HL-60 (cell line): ENCODE measurements around the gene TCTN1.

Experiments
- DNase-seq, 2 experiments: peaks; one replicate each; pipeline ENCODE4 v3.0.0-alpha.2; 2010 to 2020; ENCODE audit warnings: low read depth in 1 of 2, low spot score in 1 of 2
- H3K27ac ChIP-seq: fragments of 250-450 bp; sonication (Bioruptor Pico); replicated peaks from 2 replicates; pipeline ENCODE4 v1.5.1; 2020; ENCODE audit warnings: mild to moderate bottlenecking, moderate library complexity
- H3K27me3 ChIP-seq: fragments of 250-450 bp; sonication (Bioruptor Pico); 2 replicates; pipeline ENCODE4 v1.5.1; 2021; ENCODE audit warnings: mild to moderate bottlenecking, moderate library complexity; ENCODE audit not compliant: insufficient read depth, poor library complexity, severe bottlenecking
- H3K4me3 ChIP-seq: replicated peaks from 2 replicates; pipeline ENCODE4 v1.5.1; 2011; ENCODE audit warnings: mild to moderate bottlenecking, control low read depth, low read length; ENCODE audit not compliant: insufficient read depth
- GABPA ChIP-seq: IDR thresholded peaks from 2 replicates; pipeline ENCODE4 v1.6.1; 2012; ENCODE audit warnings: low read depth
- POLR2AphosphoS5 ChIP-seq: IDR thresholded peaks from 2 replicates; pipeline ENCODE4 v1.6.1; 2012; ENCODE audit warnings: low read depth
- SPI1 ChIP-seq: IDR thresholded peaks from 2 replicates; pipeline ENCODE4 v1.6.1; 2012; ENCODE audit warnings: low read depth, mild to moderate bottlenecking, borderline replicate concordance
- TF ChIP-seq, protein P1 (sequence below): IDR thresholded peaks from one replicate; pipeline ENCODE4 v1.5.1; 2011; ENCODE audit warnings: low read length, control low read depth, inconsistent platforms; ENCODE audit not compliant: insufficient read depth
- TF ChIP-seq, protein P2 (sequence below): IDR thresholded peaks from 2 replicates; pipeline ENCODE4 v1.6.1; 2012; ENCODE audit warnings: low read depth; ENCODE audit not compliant: insufficient replicate concordance

The TCTN1 gene

DNA sequence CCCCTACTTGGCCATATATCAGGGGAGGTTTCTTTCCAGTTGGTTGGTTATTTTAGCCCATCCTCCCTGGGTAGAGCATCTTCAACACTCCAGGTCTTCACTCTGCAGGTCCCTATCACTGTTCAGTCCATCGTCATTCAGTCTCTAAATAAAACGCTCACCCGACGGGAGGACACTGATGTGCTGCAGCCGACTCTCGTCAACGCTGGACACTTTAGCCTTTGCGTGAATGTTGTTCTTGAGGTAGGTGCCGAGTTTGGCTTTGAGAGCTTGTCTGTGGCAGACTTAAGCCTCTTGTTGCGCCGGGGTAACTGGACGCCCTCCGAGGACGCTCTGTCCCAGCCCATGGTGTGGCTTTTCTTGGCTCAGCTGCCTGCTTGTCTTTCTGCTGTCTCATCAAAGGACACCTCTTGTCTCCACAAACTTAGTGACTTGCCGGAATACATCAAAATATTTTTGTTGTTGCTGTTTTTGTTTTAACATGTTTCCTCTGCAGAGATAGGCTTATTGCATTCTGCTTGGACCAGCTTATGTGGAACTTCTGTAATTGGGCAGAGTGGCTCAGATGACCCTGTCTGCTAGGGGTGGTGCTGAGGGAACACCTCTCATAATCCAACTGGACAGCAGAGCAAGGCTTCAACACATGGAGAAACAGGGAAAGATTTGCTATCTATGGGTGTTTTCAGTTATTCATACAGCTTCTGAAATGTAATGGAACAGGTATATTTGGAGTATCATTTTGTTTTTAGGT lies 26.5 kb downstream of the TCTN1 start:
- no peak overlapping the region for H3K27ac ChIP-seq
- H3K4me3 ChIP-seq = no peak overlapping the region

DNA sequence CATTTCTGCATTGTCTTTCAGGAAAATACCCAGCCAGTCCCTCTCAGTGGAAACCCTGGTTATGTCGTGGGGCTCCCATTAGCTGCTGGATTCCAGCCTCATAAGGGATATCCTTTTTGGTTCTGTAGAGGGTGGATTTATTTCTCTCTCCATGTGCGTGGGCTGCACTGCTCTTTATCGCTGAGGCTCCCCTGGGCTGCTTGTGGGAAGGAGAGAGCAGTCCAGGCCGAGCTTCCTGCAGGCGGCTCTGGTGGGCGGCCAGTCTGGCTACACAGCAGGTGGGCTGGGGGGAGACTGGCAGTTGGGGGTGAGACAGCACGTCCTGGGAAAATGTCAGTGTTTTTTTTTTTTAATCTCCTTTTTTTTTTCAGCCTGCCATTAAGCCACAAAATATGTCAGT lies 27.6 kb downstream of the TCTN1 start:
- DNase-seq = no peak
- no peaks in the 10 kb centered on the region for H3K27me3 ChIP-seq
- TF ChIP-seq, protein P1, sequence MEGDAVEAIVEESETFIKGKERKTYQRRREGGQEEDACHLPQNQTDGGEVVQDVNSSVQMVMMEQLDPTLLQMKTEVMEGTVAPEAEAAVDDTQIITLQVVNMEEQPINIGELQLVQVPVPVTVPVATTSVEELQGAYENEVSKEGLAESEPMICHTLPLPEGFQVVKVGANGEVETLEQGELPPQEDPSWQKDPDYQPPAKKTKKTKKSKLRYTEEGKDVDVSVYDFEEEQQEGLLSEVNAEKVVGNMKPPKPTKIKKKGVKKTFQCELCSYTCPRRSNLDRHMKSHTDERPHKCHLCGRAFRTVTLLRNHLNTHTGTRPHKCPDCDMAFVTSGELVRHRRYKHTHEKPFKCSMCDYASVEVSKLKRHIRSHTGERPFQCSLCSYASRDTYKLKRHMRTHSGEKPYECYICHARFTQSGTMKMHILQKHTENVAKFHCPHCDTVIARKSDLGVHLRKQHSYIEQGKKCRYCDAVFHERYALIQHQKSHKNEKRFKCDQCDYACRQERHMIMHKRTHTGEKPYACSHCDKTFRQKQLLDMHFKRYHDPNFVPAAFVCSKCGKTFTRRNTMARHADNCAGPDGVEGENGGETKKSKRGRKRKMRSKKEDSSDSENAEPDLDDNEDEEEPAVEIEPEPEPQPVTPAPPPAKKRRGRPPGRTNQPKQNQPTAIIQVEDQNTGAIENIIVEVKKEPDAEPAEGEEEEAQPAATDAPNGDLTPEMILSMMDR = no peak
- TF ChIP-seq SPI1 = no peak
- TF ChIP-seq POLR2AphosphoS5 = no peak
- TF ChIP-seq, protein P2, sequence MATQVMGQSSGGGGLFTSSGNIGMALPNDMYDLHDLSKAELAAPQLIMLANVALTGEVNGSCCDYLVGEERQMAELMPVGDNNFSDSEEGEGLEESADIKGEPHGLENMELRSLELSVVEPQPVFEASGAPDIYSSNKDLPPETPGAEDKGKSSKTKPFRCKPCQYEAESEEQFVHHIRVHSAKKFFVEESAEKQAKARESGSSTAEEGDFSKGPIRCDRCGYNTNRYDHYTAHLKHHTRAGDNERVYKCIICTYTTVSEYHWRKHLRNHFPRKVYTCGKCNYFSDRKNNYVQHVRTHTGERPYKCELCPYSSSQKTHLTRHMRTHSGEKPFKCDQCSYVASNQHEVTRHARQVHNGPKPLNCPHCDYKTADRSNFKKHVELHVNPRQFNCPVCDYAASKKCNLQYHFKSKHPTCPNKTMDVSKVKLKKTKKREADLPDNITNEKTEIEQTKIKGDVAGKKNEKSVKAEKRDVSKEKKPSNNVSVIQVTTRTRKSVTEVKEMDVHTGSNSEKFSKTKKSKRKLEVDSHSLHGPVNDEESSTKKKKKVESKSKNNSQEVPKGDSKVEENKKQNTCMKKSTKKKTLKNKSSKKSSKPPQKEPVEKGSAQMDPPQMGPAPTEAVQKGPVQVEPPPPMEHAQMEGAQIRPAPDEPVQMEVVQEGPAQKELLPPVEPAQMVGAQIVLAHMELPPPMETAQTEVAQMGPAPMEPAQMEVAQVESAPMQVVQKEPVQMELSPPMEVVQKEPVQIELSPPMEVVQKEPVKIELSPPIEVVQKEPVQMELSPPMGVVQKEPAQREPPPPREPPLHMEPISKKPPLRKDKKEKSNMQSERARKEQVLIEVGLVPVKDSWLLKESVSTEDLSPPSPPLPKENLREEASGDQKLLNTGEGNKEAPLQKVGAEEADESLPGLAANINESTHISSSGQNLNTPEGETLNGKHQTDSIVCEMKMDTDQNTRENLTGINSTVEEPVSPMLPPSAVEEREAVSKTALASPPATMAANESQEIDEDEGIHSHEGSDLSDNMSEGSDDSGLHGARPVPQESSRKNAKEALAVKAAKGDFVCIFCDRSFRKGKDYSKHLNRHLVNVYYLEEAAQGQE = no peak
- no peak for TF ChIP-seq GABPA
- H3K4me3 ChIP-seq = no peak overlapping the region
- H3K27ac ChIP-seq = no peak overlapping the region

More for the DNA sequence above, 26.5 kb downstream of the TCTN1 start:
- DNase-seq = no peak
- TF ChIP-seq, protein P1 = no peak
- TF ChIP-seq GABPA (no peak), SPI1 (no peak), POLR2AphosphoS5 (no peak)
- TF ChIP-seq, protein P2 = no peak
- no peaks in the 10 kb centered on the region for H3K27me3 ChIP-seq

DNA sequence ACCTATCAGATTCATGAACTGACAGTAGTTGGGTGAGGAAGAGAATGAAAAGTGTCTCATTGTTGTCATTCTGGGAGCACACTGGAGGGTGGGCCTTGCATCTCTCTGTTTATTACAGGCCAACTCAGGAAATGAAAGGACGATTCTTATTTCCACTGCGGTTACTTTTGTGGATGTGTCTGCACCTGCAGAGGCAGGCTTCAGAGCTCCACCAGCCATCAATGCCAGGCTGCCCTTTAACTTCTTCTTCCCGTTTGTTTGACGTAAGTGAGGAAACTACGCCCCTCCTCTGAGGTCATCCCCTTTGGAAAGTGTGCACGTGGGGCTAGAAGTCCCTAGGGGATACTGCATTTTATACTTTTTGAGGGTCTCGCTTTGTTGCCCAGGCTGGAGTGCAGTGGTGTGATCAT lies 33.7 kb downstream of the TCTN1 start:
- no peak overlapping the region for H3K4me3 ChIP-seq
- H3K27me3 ChIP-seq = no peaks in the 10 kb centered on the region
- TF ChIP-seq, protein P1 = no peak
- no peak for TF ChIP-seq GABPA
- no peak for TF ChIP-seq POLR2AphosphoS5
- TF ChIP-seq, protein P2 = no peak
- no peak for TF ChIP-seq SPI1
- H3K27ac ChIP-seq = no peak overlapping the region
- peak in 1 of 2 experiments; percentile 65 for DNase-seq
